Measurements from ENCODE around the gene HOOK2.
"Not testable (repeated sequence)": the region's sequence is repeated elsewhere in the genome, so short reads cannot be mapped to it uniquely, and the experiment has no call there.

HOOK2 gene

GRCh38 chr19:12802267-12803106, 27.1 kb upstream of the HOOK2 start:
- TF ChIP-seq CTCF (IDR thresholded peaks at IDR 0.05; ENCODE audit: borderline replicate concordance, insufficient read depth, low read depth, low read length), result no peak
- peak overlapping the region; percentile 82 for H3K4me3 ChIP-seq (ENCODE audit: low read depth, low read length)

GRCh38 chr19:12801466-12802266, 26.3 kb upstream of the HOOK2 start, which contains the start of the genes PRDX2 and THSD8:
PRDX2 (minus strand) TSS chr19:12801800; CDS start chr19:12801261, 539 bp downstream.
THSD8 (plus strand) TSS chr19:12802069; CDS start chr19:12802072, 3 bp downstream.
- peak within 1 kb of the TSS; percentile 82 for H3K4me3 ChIP-seq (ENCODE audit: low read depth, low read length)
- TF ChIP-seq CTCF (IDR thresholded peaks at IDR 0.05; ENCODE audit: borderline replicate concordance, insufficient read depth, low read depth, low read length), result no peak

DNA sequence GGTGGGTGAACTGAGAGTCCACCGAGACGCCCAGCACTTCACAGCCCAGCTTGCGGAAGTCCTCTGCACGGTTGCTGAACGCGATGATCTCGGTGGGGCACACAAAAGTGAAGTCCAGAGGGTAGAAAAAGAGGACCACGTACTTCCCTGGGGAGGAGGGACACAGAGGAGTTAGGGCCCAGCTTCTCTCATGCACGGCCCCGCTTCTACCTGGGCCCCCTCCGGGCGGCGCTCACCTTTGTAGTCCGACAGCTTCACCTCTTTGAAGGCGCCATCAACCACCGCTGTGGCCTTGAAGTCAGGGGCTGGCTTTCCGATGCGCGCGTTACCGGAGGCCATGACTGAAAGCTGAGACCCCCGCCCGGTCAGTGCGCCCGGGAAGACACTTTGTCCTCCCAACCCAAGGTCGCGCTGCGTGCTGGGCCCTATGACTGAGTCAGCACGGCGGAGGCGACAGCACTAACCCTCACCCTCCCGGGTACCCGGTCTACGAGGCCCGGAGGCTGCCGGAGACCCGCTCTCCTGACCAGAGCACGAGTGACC, 25.6 kb upstream of the HOOK2 start:
- TF ChIP-seq CTCF (IDR thresholded peaks at IDR 0.05; ENCODE audit: borderline replicate concordance, insufficient read depth, low read depth, low read length), result no peak
- peak overlapping the region; percentile 82 for H3K4me3 ChIP-seq (ENCODE audit: low read depth, low read length)

DNA sequence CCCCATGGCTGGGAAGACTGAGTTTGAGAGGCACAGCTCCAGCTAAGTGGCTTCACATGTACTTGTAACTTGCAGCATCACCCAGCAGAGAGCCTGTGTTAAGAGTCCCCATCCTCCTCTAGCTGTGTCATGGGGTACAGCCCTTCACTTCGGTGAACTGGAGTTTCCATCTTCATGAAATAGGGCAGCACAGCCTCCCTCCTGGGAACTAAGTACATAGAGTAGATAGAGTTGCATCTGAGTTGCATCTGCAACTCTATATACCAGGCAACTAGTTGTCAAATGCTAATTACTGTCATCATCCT, 25.1 kb upstream of the HOOK2 start:
- no peak overlapping the region for H3K4me3 ChIP-seq (ENCODE audit: low read depth, low read length)
- no peak for TF ChIP-seq CTCF (IDR thresholded peaks at IDR 0.05; ENCODE audit: borderline replicate concordance, insufficient read depth, low read depth, low read length)

DNA sequence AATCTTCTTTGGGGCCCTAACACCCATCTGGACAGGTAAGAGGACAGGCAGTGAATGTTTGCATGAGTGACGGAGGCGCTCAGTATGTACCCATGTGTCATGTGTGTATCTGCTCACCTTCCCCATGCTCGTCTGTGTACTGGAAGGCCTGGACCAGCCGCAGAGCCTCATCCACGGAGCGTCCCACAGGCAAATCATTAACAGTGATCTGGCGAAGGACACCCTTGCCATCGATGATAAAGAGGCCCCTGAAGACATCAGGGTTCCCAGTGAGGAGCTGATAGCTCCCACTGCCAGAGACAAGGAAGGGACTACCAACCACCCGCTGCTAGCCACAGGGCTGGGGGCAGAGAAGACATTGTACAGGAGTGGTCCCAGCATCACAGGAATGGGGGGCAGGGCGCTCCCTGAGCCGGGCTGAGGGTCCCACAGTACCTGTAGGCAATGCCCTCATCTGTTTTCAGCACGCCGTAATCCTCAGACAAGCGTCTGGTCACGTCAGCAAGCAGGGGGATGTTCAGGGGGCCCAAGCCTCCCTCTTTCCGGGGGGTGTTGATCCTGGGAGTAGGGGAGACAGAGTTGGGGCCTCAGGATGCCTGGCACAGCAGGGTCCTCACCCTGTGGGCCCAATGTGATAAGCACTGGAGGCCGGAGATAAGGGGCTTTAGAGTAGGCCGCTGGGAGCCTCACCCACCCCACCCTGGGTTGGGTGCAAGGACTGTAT, 24.6 kb upstream of the HOOK2 start:
- TF ChIP-seq CTCF (IDR thresholded peaks at IDR 0.05; ENCODE audit: borderline replicate concordance, insufficient read depth, low read depth, low read length), result no peak
- H3K4me3 ChIP-seq (ENCODE audit: low read depth, low read length), result no peak overlapping the region

DNA sequence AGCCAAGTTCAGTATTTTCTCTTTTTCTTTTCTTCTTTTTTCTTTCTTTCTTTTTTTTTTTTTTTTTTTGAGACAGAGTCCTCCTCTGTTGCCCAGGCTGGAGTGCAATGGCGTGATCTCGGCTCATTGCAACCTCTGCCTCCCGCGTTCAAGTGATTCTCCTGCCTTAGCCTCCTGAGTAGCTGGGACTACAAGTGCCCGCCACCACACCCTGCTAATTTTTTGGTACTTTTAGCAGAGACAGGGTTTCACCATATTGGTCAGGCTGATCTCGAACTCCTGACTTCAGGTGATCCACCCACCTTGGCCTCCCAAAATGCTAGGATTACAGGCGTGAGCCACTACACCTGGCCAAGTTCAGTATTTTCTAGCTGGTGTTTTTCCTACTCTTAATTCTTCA, 22.3 kb upstream of the HOOK2 start:
- not testable (repeated sequence) for H3K4me3 ChIP-seq (ENCODE audit: low read depth, low read length)

- TF ChIP-seq CTCF (IDR thresholded peaks at IDR 0.05; ENCODE audit: borderline replicate concordance, insufficient read depth, low read depth, low read length), result no peak
- H3K4me3 ChIP-seq (ENCODE audit: low read depth, low read length), result no peak overlapping the region
Observed at GRCh38 chr19:12797141-12797587, 21.8 kb upstream of the HOOK2 start.
